ENCODE measurements around the gene DTD1.

The DTD1 gene

DNA sequence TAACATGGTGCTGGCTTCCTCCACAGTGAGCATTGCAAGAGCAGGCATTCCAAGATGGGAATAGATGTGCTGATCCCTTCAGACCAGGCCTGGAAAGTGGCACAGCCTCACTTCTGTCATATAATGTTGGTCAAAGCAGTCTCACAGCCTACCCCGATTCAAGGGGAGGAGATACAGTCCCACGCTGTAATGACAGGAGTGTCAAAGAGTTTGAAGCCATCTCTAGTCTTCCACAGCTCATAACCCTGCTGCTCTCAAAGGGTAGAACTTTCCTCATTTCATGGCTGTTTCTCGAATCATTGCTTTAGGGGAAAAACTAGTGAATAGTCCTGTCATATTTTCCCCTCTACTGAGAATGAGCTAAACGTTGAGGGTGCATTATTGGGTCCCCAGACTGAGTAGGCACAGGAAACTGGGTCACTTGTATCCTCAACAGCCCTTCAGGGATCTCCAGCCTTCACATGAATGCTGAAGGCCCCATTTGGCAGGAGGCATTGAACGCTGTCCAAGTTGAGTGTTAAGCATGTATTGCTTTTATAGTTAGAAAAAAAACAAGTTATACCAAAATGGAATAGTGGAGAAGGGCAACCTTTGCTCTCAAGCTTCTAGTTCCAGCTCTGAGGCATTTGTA is 27.3 kb downstream of the DTD1 start:
- no peak for DNase-seq (ENCODE audit: low read depth in 2 of 2)

DNA sequence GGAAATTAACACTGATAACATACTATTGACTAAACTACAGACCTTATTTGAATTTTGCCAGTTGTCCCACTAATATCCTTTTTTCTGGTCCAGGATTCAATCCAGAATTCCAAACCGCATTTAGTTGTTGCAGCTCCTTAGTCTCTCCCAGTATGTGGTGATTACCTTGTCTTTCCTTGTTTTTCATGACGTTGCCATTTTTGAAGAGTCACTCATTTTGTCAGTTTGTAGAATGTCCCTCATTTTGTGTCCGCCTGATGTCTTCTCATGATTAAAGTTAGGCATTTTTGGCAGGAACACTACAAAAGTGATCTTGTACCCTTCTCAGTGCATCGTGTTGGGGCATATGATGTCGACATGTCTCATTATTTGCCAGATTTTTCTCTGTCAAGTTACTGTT is 33.1 kb downstream of the DTD1 start:
- DNase-seq (ENCODE audit: low read depth in 2 of 2) = no peak

DNA sequence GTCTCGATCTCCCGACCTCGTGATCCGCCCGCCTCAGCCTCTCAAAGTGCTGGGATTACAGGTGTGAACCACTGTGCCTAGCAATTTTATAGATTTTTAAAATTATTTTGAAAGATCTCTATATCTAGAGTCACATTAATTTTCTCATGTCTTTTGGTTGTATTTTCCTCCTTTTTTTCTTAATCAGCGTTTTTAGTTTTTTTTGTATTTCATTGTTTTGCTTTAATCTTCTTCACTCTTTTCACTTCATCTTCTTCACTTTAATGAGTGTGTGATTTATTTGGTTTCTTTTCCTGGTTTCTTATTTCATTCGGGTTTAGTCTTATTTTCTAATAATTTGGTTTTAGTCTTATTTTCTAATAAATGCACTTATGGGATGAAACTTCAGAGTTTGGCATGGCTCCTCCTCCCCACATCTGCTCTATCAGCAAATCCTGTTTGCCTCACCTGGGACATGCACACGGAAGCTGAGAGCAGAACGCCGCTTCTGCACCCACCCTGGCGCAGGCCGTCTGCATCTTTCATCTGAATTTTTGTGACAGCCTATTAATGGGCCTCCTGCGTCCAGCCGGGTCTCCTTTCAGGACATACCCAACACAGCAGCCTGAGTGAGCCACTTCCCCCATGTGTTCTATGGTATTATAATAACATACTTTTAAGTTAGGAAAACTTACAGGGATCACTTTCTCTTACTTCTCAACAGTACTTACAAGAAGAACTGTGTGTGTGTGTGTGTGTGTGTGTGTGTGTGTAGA is 35.5 kb downstream of the DTD1 start:
- DNase-seq (ENCODE audit: low read depth in 2 of 2) = no peak

DNA sequence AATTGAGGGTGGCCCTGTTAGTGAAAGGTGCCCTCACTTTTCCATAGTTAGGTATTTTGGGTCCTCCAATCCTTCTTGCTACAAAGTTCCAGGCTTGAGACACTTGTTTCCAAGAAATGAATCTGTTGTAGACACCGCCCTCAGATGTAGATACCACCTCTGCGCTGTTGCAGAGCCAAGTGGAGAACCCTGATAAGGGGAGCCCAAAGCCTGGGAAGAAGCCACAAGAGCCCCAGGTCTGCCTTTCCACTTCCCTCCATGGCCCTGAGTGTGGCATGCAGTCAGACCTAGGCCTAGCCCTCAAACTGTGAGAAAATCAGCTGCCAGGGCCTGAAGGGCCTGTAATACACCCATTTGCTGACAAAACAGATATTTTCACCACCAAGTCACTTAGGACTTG is 37.1 kb downstream of the DTD1 start:
- no peak for DNase-seq (ENCODE audit: low read depth in 2 of 2)

DNA sequence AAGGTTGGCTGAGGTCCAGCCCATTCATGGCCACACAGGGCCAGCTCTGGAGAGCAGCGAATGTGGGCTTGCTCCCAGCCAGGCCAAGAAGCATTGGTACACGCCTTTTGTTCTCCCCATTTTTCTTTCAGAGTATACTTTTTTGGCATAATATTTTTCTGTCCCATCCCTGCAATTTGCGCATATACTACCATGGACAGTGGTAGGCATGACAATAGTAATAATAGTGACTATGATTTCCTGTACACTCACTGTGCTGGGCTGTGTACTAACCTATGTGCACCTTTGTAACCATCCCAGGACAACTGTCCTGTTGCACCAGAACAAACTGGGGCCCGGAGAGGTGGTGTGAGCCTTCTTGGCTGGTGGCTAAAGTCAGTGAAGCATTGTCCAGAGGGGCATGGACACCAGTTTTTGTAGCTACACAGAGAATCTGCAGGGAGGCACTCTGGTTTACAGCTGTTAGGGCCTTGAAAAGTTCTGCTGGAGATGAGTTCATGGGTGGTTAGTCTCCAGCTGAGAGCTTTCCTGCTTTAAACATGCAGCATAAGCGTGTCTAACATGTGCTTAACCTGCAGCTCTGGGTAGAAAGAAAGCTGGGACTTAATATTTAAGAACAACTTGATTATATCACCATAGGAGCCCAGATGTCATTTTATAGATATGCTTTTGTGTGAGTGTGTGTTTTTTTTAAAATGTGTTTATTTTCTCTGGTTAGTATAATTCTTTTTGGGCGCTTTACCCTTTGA is 38.2 kb downstream of the DTD1 start:
- no peak for DNase-seq (ENCODE audit: low read depth in 2 of 2)

DNA sequence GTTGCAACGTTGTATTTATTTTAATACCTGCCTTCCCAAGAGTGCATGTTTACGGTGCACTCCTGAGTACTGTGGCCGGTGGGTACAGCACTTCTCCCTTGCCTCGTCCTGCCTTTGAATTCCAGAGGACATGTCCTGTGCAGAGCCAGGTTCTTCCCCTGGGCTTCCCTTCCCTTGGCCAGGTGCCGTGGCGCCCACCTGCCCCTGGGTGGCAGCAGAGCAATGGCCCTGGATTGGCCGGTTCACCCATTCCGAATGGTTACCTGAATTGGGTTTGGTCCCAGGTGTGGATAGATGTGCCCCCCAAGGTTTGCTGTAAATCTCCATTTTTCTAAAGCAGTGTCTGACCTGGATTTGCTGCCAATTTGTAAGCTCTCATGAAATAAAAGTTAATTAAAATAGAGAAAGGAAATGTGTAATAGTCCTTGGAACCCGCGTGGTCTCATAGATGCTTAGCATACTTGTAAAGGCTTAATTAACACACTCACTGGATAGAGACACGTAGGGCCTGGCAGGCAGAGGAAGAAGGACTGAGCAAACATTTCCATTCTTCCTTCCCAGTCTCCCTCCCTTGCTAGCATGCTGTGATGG is 40.6 kb downstream of the DTD1 start:
- no peak for DNase-seq (ENCODE audit: low read depth in 2 of 2)

DNA sequence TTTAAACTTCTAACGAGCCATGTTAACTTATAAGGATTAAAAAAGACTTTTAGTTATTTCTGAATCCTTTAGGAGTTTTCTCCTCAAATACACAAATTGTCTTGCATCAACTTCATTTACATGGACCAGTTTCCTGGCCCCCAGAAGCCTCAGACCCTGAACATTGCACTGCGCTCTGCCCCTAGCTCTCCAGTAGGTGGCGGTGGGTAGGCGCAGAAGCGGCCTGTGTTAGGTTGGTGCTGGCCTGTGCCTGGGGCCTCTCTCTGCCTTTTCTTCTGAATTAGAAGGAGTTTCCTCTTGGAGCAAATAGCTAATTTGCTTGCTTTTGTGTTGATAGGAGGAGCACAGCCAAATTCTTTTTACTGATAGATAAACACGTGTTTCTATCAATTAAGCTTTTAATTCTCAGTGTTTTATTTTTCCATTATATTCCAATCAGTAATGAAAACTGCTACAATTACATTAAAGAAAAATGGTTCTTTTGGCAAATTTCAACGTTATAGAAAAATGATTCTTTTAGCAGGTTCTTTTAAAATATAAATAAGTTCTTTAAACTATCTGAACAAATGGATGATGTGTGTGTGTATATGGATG is 44.4 kb downstream of the DTD1 start:
- peak in 1 of 2 donors; percentile 20 for DNase-seq (ENCODE audit: low read depth in 2 of 2)

DNA sequence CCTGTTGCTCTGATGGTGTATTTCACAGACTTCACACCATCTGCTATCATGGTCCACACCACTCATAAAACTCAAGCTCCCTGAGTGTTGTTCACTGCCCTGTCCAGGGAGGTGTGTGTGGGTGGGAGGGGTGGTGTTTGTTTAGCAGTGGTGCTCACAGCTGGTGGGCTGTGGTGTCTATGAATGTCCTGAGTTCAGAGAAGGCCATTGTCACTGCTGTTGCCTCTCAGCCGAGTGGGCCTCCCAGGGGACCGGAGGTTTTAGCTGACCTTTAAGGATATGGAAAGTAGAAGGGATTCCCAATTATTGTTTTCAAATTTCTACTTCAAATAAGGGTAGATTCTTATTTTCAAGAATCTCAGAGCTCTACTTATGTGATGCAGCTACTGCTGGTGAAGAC is 45.6 kb downstream of the DTD1 start:
- DNase-seq (ENCODE audit: low read depth in 2 of 2) = no peak

DNA sequence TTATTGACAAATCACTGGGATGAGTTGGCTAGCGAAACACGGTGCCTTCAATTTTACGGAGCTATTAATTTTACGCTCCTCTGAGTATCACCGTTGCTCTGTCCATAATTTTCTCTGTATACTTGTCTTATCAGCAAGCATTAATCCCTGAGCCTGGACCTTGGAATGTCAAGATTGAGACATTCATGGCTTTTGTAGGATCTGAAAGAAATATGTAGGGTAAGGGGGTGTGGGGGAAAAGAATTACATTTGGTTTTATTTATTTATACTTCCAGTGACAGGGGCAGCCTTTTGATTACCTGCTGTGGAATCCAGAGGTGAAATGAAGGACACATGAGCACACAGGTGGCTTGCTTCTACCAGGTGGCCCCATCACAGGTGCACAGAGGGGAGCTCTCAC is 46.6 kb downstream of the DTD1 start:
- DNase-seq (ENCODE audit: low read depth in 2 of 2) = no peak

DNA sequence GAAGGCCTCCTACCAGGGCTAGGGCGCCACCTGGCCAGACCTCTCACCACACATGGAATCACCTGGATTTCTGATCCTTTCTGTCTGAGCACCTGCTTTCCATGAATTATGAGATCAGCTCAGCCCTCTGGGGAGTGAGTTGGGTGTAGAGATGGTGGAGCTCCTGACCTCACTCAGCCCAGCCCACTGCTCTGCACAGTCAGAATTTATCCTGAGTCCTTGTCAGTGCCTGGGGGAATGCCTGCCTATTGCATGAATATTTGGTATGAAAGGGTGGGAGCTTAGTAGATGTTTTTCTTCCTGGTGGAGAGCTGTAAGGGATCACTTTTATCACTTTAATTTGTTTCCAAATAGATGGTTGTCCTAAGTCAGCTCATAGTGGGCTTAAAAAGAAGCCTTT is 47.5 kb downstream of the DTD1 start:
- DNase-seq (ENCODE audit: low read depth in 2 of 2) = no peak

DNA sequence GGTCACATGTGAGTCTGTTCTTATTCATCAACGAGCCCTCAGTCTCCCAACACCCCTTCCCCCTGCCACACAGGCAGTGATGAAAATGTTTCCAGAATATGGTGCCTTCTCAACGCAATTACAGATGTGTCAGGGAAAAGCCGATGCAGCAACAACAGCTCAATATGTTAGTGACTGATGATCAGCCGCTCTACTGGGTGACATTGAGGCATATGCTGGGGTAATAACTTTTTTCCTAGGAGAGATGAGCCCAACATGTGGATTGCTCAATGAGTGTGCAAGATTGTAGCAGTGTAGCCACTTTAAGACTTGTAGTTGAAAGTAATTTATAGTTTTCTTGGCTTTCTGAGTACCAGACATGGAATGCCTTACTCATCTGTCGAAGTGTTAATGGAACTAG is 49.4 kb downstream of the DTD1 start:
- DNase-seq (ENCODE audit: low read depth in 2 of 2) = no peak

DNA sequence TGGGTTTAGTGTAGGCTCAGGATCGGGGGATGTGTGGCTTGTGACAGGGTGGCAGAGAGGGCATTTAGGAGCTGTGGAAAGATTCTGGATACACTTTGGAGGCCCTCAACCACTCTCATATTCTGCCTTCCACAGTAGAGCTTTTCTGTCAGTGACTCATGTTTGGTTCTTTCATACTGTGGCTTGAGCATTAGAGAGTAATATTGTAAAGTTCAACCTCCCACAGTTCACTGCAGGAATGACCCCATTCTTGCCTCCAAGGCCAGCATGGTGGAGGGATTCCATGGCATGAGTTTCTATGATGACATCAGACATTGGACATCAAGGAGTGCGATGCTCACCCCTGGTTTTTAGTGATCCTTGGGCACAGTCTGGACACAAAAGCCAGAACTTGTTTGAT is 50.9 kb downstream of the DTD1 start:
- DNase-seq (ENCODE audit: low read depth in 2 of 2) = no peak

DNA sequence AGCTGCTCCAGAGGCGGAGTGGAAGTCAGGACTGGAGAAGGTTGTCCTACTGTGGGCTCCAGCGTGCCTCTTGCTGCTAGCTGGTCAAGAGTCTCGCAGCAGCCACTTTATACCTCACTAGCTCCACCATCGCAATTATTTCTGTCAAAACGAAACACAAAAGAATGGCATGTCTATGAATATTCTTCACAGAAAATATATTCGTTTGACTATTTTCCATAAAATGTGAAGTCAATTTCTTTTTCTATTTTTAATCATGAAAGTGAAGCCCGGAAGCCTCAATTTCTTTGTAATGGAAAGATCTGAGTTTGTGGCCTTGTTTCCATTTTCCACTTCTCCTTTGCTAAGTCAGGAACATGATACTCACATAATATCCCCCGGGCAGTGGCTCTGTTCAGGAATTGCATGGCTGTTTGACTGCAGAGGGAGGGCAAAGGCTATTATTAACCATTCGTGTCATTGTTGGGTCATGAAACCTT is 51.7 kb downstream of the DTD1 start:
- no peak for DNase-seq (ENCODE audit: low read depth in 2 of 2)

DNA sequence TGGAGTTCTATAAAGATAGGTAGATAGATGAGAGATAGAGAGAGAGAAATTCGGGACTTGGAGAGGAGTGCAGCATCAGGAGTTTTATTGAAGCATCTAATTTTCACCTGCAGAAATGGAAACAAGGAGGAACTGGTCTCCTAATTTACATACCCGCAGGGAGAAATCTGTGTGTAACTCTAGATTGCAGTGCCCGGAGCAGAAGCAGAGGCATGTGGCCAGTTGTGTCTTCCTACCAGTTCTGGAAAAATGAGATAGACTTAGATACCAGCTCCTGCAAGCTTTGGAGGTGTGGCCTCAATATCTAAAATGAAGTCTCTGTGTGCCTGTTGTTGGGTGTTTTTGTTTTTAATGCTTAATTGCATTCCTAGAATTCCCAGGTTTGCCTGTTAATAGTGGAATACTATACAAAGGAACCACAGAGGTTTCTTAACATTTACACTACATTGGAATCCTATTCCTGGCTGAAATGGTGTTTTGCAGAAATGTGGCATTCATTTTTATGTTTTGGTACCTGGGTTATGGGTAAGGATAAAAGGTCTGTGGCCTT is 57.4 kb downstream of the DTD1 start:
- no peak for DNase-seq (ENCODE audit: low read depth in 2 of 2)

DNA sequence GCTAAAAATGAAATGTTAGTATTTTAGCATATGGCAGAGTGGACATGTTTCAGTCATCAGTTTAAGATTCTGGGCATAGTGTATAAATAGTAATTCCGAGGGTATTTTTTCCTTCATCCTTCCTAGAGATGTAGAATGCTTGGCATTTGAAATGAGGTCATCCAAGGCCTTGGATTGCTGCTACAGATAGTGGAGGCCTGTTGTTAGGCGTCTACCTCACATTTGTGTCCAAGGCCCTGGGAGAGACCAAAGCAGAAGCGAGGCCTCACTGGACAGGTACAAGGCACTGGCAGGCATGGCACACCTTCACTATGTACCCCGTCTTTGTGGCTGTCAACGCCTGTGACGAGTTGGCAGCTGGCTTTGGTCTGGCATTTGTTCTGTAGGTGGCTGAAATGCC is 58.0 kb downstream of the DTD1 start:
- no peak for DNase-seq (ENCODE audit: low read depth in 2 of 2)

DNA sequence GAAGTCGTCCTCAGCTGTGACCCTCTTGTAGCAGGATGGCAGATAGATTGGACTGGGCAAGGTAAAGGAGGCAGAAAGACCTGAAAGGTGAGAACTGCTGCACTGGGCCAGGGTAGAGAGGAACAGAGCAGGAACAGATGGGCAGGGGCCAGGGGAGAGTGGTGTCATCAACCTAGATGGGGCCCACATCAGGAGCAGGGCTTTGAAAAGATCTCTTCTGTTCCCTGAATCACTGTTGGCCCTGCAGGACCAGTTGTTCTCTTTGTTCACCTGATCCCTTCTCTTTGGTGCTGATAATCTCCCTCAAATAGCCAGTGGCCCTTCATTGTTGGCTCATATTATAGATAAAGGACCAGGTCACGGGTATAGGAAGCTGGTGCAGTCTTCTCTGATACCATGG is 59.9 kb downstream of the DTD1 start:
- DNase-seq (ENCODE audit: low read depth in 2 of 2) = no peak

DNA sequence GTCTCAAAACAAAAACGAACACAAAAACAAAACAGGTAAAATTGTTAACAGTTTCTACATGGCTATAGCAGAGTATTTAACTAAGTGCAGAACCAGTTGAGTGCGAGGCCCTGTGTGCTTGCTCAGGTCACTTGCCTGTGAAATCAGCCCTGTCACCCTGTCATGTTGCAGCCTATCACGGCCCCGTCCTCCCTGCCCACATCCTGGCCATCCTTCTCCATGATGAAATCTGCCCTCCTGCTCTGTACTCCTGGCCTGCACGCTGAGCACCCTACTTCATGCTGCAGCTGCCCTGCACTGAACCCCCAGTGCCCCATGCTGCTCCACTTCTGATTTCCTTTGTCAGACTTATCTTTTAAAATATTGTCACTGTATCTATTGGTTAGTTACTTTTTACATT is 62.4 kb downstream of the DTD1 start:
- DNase-seq (ENCODE audit: low read depth in 2 of 2) = no peak

DNA sequence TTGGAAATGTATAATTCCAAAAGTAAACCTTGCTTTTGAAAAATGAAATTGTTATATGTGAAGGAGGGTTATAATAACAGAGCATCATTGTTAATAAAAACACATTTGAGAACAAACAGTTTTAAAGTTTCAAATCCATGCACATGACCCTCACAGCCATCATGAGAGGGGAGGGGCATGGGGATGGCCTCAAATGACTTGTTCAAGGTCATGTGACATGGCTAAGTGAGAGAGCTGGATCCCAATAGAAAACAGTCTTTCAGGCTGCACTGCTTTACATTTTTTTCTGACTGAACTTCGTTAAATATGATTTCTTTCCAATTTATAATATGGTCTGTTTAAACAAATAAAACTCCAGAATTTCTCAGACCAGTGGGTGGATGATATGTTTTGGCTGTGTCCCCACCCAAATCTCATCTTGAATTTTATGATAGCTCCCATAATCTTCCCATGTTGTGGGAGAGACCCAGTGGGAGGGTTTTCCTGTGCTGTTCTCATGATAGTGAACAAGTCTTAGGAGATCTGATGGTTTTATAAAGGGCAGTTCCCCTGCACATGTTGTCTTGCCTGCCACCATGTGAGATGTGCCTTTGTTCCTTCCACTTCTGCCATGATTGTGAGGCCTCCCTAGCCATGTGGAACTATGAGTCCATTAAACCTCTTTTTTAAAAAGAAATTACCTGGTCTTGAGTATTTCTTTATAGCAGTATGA is 66.0 kb downstream of the DTD1 start:
- DNase-seq (ENCODE audit: low read depth in 2 of 2) = no peak

DNA sequence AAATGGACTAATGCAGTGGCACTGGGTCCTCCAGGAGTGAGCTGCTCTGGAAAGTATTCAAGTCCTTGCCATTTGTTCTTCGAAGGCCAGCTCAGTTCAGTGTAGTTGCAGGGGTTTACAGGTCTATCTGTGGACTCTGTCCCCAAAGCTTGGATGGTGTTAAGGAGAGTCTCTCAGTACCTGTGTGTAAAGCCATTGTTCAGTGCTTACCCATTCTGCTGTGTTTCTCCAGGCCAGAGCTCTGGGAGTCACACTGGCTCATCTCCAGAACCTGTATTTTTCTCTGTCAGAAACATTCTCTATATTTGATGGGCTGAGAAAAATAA is 66.6 kb downstream of the DTD1 start:
- no peak for DNase-seq (ENCODE audit: low read depth in 2 of 2)

DNA sequence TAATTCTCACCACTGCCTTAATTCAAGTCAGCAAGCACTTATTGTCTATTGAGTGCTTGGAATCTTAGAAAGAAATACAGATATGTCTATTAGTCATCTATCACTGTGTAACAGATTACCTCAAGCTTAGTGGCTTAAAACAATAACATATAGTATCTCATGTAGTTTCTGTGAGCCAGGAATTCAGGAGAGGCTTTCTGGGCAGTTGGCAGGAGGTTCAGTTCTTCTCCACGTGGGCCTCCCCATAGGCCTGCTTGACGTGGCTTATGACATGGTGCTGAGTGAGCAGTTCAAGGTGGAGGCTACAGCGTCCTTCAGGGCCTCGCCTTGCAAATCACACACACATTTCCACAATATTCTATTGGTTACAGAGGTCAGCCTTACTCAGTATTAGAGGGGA is 69.7 kb downstream of the DTD1 start:
- DNase-seq (ENCODE audit: low read depth in 2 of 2) = no peak

DNA sequence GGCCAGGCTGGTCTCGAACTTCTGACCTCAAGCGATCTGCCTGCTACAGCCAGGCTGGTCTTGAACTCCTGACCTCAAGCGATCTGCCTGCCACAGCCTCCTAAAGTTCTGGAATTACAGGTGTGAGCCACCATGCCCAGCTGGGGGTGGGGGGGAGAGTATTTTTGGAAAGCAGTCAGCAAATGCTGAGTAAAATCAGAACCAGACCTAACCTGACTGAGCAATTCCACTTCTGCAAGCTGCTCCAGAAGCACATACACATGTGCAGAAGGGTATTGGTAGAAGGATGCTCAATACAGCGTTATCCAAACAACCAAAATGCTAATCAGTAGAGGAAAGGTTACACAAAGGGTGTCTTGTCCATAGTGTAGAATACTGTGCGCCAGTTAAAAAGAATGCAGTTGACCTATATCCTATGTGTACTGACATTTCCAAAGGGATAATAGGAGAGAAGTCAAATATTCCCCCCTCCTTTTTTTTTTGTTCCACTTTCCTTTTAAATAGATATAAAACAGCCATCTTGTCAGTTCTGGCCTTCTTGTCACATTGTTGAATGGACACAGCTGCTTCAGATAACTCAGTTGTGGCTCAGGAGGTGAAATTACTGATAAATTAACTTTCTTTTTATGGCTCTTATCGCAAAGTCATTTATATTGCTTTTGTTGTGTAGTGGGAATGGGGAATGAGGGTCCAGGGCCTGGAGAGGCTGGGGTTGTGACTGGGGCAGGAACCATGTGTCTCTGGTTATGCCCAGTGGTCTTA is 74.6 kb downstream of the DTD1 start:
- DNase-seq (ENCODE audit: low read depth in 2 of 2) = no peak

Measured in stimulated activated CD4-positive, alpha-beta T cell treated with anti-CD3 and anti-CD28 coated beads, Interleukin-1b, Interleukin-23, amount 100 ng/mL, for 1 hour (primary cell).